Measurements from ENCODE around the gene EGFR.

EGFR gene

DNA sequence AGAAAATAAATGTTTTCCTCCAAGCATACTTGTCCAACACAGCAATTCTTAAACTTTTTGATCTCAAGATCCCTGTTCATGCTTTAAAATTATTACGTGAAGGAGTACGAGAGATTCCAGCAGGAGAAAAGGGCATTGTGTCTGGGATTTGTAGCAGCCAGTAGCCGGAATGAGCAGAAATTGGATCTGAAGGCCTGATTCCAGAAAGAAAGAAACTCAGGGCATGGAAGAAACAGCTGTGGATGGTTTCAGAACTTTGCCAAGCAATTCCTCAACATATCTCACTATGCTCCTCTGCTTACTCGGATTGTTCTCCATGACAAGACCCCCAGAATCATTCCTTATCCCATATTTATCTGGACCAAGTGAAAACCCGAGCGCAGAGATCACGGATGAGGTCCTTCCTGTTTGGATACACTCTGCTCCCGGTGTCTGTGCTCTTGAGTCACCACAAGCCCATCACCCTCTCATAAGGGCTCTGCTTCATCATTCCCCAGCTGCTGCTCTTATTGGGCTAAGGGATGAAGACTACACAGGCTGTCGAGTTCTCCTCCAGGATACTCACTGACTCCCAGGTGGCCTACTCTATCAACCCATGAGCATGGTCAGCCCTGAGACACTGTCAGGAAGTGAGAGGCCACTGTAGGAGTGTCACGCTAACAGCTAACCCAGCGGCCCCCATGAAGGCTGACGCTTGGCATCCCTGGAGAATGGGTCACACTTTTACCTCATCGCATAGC is 225.4 kb downstream of the EGFR start:
- DNase-seq (ENCODE audit: low read depth in 2 of 2): no peak

DNA sequence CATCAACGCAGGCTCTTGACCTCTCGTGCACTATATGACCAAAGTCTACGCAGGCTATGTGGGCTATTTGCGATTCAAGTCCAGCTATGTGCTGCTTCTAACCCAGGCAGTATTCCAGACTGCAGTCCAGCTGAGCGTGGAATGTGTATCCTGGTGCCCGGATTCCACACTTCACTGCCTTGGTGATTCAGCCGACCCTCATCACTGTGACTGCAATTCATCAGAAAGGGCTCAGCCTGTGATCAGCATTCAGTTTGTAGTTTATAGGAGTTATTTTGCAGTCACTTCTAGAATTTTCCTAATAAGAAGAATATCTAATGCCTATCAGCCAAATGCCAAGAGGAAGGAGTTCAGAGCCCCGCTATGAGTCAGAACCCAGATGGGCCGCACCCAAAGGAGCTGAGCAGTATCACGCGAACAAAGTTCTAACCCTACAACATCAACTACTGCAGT is 226.5 kb downstream of the EGFR start:
- no peak for DNase-seq (ENCODE audit: low read depth in 2 of 2)

DNA sequence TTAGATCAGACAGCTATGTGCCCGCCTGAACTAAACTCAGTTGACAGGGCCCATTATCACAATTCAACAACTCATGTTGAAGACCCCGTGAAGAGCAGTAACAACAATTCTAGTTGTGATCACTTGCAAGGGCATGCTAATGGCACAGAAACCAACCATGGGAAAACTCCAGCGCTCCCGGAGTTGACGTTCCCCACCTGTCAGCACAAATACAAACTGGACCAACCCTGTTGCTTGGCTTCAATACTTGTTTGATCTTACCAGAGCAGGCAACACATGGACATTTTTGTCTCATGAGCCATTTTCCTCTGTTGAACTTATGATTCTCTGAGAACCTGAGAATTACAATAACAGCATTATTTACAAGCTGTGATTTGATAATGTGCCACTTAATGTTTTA is 227.4 kb downstream of the EGFR start:
- DNase-seq (ENCODE audit: low read depth in 2 of 2): no peak

- DNase-seq (ENCODE audit: low read depth in 2 of 2): no peak
Measured at GRCh38 chr7:55247428-55247827, 228.6 kb downstream of the EGFR start.

- no peak for DNase-seq (ENCODE audit: low read depth in 2 of 2)
Measured at GRCh38 chr7:55248526-55248925, 229.7 kb downstream of the EGFR start.

GRCh38 chr7:55249332-55249731 is 230.5 kb downstream of the EGFR start:
- DNase-seq (ENCODE audit: low read depth in 2 of 2): no peak

GRCh38 chr7:55250313-55250712 is 231.5 kb downstream of the EGFR start:
- DNase-seq (ENCODE audit: low read depth in 2 of 2): no peak

DNA sequence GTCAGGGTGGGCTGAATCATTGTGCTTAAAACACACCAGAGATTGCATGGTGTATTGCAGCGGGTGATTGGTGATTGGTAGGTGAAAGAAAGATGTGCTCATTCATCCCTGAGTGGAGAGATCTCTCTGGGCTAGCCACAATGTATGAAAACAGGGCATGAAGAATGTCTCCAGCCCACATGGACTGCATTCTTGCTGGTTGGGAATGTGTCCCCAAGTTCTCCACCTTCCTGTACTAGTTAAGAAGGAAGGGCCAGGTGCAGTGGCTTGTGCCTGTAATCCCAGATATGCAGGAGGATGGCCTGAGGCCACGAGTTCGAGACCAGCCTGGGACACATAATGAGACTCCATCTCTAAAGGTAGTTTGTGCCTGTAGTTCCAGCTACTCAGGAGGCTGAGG is 232.5 kb downstream of the EGFR start:
- no peak for DNase-seq (ENCODE audit: low read depth in 2 of 2)

GRCh38 chr7:55251911-55252310 is 233.1 kb downstream of the EGFR start:
- no peak for DNase-seq (ENCODE audit: low read depth in 2 of 2)

- DNase-seq (ENCODE audit: low read depth in 2 of 2): no peak
Measured at GRCh38 chr7:55252386-55252785, 233.6 kb downstream of the EGFR start.

- DNase-seq (ENCODE audit: low read depth in 2 of 2): no peak
Measured at GRCh38 chr7:55253188-55253587, 234.4 kb downstream of the EGFR start.

DNA sequence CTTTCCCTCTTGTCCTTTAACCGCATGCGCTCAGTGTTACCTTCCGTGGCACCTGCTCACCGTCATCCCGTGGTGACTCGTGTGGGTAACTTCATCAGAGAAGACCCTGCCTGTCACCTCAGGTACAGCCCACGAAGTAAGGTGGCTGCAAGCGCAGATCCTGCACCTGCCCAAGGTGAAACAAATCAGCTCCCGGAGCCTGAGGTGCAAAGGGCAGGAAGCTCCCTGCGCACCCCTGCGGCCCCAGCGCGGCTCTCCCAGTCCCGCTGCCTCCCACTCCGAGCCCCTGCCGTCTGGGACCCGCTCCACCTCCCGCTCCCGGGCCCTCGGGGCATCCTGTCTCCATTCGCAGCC is 235.4 kb downstream of the EGFR start:
- DNase-seq (ENCODE audit: low read depth in 2 of 2): no peak

- peak; percentile 39 to 51 for DNase-seq (ENCODE audit: low read depth in 2 of 2)
Measured at GRCh38 chr7:55254596-55255495, 236.0 kb downstream of the EGFR start.

GRCh38 chr7:55255496-55256445 is 237.0 kb downstream of the EGFR start:
- peak; percentile 61 to 69 for DNase-seq (ENCODE audit: low read depth in 2 of 2)

DNA sequence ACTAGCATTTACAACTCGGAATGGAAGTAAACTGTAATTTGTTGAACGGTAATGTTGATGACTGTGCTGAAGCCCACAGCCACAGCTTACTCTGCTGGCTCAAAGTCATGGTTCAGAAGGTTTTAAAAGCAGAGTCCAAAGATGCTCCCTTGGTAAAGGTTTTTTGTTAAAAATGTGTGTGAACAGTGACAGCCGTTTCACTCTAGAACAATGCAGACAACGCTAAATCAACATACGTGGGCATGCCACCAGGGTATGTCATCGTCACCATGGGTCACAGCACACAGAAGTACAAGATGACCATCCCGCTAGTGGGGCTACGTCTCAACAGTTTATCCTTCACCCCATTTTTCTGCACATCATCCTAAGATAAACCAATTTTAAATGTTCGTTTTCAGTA is 239.8 kb downstream of the EGFR start:
- no peak for DNase-seq (ENCODE audit: low read depth in 2 of 2)

DNA sequence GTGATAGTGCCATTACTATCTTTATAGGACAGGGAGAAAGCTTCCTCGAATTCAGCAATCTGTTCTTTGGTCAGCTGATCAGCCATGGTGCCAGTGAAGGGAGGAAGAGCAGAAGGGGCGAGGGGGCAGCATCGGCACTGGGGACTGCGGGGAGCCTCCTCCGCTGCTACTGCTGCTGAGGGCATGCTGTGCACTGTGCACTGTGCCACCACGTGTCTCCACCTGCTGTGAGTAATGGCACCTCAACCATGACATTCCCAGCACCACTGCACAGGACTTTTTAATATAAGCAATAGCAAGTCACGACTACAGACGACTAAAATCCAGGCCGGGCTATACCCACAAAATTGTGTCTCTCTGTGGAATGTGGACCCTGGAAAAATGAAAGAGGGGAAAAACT is 241.4 kb downstream of the EGFR start:
- DNase-seq (ENCODE audit: low read depth in 2 of 2): no peak

DNA sequence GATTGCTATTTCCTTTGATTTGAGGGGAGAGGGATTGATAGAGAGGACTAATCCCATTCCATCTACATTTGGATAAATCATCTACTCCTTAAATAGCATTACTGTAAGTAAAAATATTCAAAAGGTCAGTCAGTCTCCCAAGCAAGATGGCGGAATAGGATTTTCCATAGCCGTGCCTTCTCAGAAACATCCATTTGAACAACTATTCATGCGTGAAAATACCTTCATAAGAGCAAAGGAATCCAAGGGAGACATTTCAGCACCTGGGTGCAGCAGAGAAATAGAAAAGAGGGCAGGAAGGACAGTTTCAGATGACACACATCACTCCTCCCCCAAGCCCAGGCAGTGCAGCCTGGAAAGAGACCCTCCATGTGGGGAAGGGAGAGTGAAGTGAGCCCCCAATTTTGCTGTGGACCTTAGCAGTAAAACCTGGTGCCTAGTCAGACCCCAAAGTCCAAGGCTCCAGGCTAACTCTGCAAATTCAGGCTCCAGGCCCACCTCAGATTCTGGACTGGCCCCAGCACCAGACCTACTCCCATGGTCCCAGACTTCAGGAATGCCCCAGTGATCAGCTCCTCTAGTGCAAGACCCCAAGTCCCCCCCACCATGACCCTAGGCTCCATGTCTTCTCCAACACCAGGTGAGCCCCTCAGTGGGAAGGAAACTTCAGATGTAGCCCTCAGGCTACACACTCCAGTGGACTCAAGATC is 242.0 kb downstream of the EGFR start:
- no peak for DNase-seq (ENCODE audit: low read depth in 2 of 2)

All from stimulated activated CD8-positive, alpha-beta memory T cell treated with anti-CD3 and anti-CD28 coated beads, Interleukin-15, amount 100 ng/mL, for 48 hours (primary cell).